Spleen (tissue), 7 donors: ENCODE results near the gene ARRB2.

Source experiments
- POLR2A ChIP-seq, 3 donors: fragments of 450-650 bp; IDR thresholded peaks; one replicate each; pipeline ENCODE4 v1.5.1; 2017; ENCODE audit warnings: antibody characterized with exemption in 3 of 3, mild to moderate bottlenecking in 1 of 3
- TF ChIP-seq, protein P1 (sequence below), 11 experiments: fragments of 200-600 bp in 7 of 11; fragments of 450-650 bp in 4 of 11; sonication (generic) in 4 of 11; IDR thresholded peaks in 8 of 11; conservative IDR thresholded peaks in 3 of 11; 1 replicate in 7 of 11; 2 replicates in 4 of 11; pipeline versions ENCODE4 v1.4.0 to v1.8.0; 2016 to 2021; ENCODE audit warnings: antibody characterized with exemption in 11 of 11, inconsistent platforms in 4 of 11, mild to moderate bottlenecking in 1 of 11
- donor health status: DM: no; HTN: no; CAD: no; lungs with moderate emphysema.
- donor health status: DM: no; HTN: no; CAD: no.
- donor health status: DM: no; HTN: no; CAD: no.

DNA sequence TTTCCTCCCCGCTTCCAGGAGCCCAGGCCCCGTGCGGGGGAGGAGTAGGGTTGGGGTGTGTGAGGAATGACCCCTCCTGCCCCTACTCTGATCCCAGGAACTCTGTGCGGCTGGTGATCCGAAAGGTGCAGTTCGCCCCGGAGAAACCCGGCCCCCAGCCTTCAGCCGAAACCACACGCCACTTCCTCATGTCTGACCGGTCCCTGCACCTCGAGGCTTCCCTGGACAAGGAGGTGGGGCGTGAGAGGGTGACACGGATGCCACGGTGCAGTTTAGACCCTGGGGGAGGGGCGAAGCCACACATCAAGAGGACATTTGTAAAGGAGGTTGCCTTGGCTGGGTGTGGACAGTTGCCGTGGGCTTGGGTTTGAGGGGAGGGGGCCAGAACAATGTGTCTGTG, 7.4 kb downstream of the ARRB2 start:
- TF ChIP-seq, protein P1, sequence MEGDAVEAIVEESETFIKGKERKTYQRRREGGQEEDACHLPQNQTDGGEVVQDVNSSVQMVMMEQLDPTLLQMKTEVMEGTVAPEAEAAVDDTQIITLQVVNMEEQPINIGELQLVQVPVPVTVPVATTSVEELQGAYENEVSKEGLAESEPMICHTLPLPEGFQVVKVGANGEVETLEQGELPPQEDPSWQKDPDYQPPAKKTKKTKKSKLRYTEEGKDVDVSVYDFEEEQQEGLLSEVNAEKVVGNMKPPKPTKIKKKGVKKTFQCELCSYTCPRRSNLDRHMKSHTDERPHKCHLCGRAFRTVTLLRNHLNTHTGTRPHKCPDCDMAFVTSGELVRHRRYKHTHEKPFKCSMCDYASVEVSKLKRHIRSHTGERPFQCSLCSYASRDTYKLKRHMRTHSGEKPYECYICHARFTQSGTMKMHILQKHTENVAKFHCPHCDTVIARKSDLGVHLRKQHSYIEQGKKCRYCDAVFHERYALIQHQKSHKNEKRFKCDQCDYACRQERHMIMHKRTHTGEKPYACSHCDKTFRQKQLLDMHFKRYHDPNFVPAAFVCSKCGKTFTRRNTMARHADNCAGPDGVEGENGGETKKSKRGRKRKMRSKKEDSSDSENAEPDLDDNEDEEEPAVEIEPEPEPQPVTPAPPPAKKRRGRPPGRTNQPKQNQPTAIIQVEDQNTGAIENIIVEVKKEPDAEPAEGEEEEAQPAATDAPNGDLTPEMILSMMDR (IDR thresholded peaks at IDR 0.05 in 8 of 11, conservative IDR thresholded peaks at IDR 0.05 in 3 of 11), result no peak
- no peak for TF ChIP-seq POLR2A (IDR thresholded peaks at IDR 0.05)
